Measurements from ENCODE around the gene SBK3.
"Not testable (repeated sequence)": the region's sequence is repeated elsewhere in the genome, so short reads cannot be mapped to it uniquely, and the experiment has no call there.

The SBK3 gene

GRCh38 chr19:55573929-55574328, 28.6 kb upstream of the SBK3 start:
- not testable (repeated sequence) for DNase-seq

GRCh38 chr19:55569477-55569876, 24.1 kb upstream of the SBK3 start:
- DNase-seq, result not testable (repeated sequence)

GRCh38 chr19:55567708-55568328, 22.5 kb upstream of the SBK3 start:
- DNase-seq, result no peak

DNA sequence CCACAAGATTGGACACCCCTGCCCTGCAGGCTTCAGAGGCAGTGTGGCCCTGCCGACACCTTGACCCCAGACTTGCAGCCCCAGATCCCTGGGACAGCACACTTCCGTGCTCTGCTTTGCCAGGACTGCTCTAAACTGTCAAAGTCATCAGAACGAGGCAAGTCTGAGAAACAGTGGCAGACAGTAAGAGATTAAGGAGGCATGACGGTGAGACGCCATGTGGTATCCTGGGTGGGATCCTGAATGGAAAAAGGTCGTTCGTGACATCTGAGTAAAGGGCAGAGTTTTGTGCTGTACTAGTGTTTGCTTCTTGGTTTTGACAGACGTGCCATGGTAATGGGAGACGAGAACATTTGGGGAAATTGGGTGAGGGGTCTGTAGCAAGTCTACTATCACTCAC, 21.5 kb upstream of the SBK3 start:
- DNase-seq, result no peak

DNA sequence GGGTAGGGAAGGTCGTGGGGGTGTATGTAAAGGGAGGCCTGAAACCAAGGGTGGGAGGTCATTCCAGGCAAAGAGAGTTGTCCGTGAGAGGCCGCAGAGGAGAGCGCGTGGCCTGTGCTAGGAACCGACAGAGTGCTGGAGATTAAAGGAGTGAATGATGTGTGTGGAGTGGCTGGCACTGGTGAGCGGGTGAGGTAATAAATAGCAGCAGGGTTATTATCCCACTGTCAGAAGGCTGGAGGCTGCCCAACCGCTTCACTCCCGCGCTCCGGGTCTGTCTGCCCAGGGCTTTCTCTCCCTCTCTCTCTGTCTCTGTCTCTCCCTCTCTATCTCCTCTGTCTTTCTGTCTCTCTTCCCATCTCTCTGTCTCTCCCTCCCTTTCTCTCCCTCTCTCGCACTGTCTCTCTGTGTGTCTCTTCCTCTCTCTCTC, 17.9 kb upstream of the SBK3 start:
- DNase-seq, result no peak

DNA sequence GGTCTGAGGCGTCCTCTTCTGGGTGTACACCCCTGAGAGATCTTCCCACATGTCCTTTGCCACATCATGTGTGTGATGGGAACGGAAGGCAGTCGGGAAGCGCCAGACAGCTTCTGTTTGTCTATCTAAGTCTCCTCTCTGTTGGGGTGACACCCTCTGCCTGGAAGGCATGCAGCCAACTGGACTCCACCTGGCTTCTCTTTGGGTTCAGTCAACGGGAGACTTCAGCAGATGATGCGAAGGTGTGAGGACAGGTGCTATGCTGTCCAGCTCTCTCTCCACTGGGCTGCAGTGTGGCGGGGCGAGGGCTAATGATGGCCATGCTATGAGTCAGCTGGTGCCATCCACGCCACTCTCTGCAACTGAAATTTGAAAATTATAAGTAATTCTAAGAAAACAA, 14.3 kb upstream of the SBK3 start:
- DNase-seq, result no peak

DNA sequence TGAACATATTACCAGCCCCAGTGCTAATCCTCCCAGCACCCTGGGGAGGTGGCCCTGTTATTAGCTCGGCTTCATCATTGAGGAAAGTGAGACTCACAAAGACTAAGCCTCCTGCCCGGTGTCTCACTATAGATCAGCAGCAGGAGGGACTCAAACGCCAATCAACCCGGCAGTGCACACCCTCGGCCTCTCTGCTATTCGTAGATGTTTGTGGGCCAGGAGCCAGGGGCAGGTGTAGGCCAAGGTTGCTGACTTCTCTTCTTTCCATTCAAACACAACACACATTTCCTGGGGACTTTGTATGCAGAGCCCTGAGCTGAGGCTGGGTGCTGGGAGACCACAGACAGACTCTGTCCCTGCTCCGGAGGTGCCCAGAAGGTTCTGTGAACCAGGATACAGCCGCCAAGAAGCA, 9.4 kb upstream of the SBK3 start:
- no peak for DNase-seq

- DNase-seq, result no peak
Observed at GRCh38 chr19:55554302-55554701, 9.0 kb upstream of the SBK3 start.

DNA sequence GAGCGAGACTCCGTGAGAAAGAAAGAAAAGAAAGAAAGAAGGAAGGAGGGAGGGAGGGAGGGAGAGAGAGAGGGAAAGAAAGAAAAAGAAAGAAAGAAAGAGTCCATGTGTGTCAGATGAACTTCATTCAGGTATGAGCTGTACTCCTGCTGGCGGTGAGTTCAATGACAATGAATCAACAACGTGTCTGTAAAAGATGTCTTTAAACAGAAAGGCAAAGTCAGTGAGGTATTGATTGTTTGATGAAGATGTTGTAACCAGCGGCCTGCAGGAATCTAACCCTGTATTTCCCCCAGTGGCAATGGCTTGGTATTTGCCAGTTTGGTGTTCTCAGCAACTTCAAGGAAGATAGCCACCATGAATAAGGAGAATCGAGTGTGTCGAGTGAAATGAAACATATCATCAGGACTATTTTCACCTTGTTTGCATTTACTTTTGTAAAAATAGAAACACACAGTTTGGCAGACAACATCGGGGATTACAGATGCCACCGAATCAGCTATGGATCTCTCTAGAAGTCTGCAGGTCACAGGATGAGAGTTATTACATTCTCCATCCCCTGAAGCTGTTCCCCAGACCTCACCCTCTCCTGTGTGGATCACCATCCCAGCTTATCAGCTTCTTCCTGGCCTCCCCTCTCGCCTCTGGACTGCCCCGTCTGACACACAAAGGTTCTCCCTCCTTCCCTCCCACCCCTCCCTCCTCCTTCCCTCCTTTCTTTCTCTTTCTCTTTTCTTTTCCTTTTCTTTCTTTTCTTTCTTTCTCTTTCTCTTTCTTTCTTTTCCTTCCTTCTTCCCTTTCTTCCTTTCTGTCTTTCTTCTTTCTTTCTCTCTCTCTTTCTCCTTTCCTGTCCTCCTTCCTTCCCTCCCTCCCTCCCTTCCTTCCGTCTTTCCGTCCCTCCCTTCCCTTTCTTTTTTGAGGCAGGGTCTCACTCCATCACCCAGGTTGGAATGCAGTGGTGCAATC, 8.2 kb upstream of the SBK3 start:
- DNase-seq, result no peak

DNA sequence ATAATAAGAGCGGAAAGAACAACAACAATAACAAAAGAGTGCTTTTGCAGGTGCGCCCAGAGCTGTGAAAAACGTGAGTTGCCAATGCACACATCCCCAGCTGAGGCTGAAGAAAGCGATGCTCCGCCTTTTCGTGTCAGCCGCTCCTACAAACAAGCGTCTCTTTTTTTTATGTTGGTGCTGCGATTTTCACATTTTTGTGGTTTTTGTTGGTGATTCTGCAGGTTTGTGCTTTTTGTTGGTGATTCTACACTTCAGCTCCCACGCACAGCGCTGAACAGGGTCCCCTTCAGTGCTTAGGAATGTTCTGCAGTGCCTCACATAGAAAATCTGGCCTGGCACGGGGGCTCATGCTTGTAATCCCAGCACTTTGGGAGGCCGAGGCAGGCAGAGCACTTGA, 7.3 kb upstream of the SBK3 start:
- peak; percentile 86 for DNase-seq

- DNase-seq, result no peak
Observed at GRCh38 chr19:55552206-55552605, 6.9 kb upstream of the SBK3 start.

GRCh38 chr19:55550321-55550650, 4.9 kb upstream of the SBK3 start:
- DNase-seq, result peak; percentile 28

GRCh38 chr19:55549500-55550320, 4.4 kb upstream of the SBK3 start:
- DNase-seq, result peak; percentile 88

GRCh38 chr19:55546822-55547614, 1.7 kb upstream of the SBK3 start:
- DNase-seq, result peak; percentile 50

DNA sequence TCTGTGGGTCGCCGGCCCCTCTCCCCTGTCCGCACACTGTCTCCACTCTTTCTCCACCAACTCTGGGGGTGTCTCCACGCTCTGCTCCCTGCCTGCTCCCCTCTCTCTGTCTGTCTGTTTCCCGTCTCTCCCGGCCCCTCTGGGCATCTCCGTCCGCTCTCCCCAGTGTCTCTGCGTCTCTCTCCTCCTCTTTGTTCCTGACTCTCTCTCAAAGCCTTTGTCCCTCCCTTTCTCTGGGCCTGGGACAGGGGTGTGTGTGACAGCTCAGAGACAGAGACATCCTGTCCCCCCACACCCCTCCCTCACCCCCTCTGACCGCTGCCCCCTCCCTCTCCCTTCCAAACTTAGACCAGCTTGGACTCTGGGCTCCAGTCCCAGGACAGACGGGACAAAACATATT, 668 bp upstream of the SBK3 start:
- DNase-seq, result no peak

GRCh38 chr19:55544776-55545439, 435 bp downstream of the SBK3 start:
- no peak for DNase-seq

- no peak for DNase-seq
Observed at GRCh38 chr19:55544014-55544413, 1.3 kb downstream of the SBK3 start.

DNA sequence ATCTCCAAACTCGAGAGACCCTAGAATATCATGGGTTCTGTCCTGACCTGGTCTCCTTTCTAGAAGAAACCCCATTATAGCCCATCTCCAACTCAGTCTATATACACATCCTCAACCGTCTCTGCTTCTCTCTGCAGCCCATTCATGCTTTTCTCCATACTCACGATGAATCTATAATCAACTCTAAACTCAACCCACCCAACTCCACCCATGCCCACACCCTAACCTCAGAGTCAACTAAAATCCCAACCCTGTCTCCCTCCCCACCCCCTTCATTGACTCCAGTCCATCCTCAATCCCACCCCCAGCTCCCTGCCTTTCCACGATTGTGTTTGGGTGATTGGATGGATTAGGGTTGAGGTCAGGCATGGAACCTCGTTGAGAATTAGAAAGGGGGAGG, 1.8 kb downstream of the SBK3 start:
- DNase-seq, result no peak

DNA sequence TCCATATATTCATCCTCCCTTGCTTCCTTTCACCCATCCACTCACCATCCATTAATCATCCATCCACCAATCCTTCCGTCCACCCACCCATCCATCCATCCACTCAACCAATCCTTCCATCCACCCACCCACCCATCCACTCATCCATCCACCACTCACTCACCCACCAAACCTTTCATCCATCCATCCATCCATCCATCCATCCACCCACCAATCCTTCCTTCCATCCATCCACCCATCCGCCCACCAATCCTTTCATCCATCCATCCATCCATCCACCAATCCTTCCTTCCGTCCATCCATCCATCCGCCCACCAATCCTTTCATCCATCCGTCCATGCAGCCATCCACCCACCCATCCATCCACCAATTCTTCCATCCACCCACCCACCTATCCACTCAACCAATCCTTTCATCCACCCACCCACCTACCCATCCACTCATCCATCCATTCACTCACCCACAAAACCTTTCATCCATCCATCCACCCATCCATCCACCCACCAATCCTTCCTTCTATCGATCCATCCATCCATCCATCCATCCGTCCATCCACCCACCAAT, 3.0 kb downstream of the SBK3 start:
- DNase-seq, result no peak

DNA sequence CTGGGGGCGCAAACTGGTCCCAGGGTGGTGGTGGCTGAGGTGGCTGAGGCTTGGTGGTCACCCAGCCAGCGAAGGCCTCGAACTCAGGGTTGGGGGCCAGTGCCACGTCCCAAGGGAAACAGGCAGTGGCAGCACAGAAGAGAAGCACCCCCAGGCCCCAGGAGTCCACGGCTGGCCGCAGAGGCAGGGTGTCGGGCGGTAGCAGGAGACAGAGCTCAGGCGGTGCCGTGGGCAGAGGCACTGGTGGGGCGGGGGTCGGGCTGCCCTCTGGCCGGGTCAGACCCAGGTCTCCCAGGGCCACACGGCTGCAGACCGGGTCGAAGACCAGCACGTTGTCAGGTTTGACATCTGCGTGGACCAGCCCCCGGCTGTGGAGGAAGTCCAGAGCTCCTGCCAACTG, 4.3 kb downstream of the SBK3 start:
- no peak for DNase-seq

DNA sequence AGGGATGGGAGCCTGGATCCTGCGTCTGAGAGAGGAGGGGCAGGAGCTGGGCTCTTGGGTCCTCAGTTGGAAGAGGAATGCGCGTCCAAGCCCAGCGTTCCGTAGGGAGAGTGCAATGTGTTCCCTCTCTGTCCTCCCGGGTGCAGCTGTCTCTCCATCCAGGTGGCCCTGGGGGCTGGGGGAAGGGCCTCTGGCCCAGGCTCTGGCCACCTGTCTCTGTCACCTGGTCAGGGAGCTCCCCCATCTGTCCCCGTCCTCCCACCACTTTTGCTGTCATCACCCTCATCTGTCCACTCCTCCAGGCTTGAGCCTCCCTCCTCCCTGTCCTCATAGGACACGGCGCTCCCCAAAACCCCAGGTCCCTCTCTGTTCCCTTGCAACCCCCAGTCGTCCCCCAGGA, 4.7 kb downstream of the SBK3 start:
- DNase-seq, result no peak
